NCI-H1694 (cell line): Measurements from ENCODE around the gene CCAR1.
"Not testable (repeated sequence)": the region's sequence is repeated elsewhere in the genome, so short reads cannot be mapped to it uniquely, and the experiment has no call there.

Experiments used
- DNase-seq: peaks from one replicate; lab custom pipeline; 2025; lab: John Stamatoyannopoulos, UW

The CCAR1 gene

DNA sequence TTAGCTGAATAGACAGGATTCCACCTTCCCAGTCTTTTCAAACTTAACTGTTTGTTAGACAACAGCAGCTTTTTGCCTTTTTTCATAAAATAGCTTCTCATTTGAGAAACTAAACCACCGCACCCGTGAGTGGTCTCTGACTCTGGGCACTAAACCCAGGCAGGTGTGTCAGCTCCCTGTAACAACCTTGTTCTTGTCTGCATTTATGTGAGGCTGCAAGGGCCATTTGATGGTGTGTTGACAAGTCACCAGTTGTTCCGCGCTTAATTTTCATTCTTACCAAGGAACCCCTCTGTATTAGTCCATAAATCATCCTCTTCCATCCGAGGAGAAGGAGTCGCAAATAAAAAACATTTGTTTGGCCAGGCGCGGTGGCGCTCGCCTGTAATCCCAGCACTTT, 107.8 kb downstream of the CCAR1 start:
- no peak for DNase-seq

DNA sequence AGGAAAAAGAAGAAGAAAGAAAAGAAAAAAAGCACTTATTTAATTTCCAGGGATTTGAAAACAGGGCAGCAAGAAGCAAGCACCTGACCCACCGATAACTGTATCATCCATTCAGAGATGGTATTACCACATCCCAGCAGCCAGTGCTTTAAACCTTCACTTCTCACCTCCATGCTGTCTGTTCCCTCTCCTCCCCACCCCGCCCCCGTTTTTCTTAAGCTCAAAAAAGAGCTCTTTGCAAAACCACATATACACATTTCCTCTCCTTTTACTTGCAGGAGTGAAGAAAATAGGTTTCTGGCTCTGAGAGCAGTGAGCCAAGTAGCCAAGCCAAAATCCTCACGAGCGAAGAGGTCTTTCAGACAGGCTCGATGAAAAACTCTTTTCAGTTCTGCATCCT, 108.5 kb downstream of the CCAR1 start:
- DNase-seq, result no peak

DNA sequence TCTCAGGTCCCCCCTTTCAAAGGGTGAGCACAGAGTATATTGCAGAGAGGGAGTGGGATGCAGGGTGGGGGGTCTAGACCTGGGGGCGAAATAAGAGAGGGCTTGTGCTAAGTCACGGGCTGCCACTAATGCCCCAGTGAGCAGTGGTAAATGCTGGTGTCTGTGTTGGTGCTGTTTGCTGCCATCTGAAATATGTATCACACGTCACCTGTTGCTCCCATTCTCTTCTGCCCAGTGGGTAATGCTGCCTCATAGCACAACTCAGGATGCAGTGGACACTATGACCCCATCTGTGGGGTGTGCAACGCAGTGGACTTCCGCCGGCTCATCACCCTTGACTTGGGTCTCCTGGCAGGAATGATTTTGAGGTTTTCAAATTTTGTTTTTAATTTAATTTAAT, 108.9 kb downstream of the CCAR1 start:
- DNase-seq, result no peak

DNA sequence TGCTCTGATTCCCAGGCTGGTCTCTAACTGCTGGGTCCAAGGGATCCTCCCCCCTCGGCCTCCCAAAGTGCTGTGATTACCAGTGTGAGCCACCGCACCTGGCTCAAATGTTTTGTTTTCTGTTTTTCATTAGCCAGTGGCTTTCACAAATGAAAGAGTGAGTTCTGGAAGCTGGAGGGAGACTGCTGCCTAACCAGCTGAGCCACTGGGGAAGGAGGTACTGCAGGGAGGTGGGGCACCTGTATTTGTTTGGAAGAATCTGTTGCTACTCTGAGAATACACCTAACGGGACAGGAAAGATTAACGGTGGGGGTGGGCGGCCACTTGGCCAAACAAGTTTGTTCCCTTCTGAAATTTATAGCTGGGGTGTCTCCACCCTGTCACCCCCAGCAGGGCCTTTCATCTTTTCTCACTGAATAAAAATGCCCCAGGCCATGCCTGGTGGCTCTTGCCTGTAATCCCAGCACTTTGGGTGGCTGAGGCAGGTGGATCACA, 111.0 kb downstream of the CCAR1 start:
- DNase-seq, result no peak

DNA sequence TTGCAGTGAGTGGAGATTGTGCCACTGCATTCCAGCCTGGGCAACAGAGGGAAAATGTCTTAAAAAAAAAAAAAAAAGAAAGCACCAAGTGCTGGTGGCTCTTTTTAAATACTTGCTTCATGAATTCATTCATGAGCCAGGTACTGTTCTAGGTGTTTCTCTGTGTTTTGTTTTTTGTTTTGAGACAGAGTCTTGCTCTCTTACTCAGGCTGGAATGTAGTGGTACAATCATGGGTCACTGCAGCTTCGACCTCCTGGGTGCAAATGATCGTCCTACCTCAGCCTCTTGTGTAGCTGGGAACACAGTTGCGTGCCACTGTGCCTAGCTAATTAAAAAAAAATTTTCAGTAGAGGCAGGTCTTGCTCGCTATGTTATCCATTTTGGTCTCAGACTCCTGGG, 111.6 kb downstream of the CCAR1 start:
- DNase-seq, result no peak

DNA sequence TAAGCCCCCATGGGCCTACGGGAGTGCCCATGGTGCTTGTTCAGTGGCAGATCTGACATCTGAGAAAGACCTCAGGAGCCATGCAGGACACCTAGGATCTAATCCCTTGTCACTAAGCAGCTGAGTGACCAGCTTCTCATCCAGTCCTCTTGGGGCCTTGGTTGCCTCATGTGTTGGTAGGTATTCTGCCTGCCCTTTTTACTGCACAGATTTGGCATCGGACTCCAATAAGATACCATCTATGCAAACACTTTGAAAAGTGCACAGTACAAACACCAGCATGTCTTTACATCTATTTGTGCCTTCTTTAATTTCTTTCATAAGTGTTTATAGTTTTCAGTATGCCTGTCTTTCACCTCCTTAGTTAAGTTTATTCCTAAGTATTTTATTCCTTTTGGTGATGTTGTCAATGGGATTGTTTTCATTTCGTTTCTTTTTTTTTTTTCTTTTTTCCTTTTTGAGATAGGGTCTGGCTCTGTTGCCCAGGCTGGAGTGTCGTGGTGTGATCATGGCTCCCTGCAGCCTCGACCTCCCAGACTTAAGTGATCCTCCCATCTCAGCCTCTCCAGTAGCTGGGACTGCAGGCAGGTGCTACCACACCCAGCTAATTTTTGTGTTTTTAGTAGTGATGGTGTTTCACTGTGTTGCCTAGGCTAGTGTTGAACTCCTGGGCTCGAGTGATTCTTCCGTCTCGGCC, 116.7 kb downstream of the CCAR1 start:
- DNase-seq, result no peak

DNA sequence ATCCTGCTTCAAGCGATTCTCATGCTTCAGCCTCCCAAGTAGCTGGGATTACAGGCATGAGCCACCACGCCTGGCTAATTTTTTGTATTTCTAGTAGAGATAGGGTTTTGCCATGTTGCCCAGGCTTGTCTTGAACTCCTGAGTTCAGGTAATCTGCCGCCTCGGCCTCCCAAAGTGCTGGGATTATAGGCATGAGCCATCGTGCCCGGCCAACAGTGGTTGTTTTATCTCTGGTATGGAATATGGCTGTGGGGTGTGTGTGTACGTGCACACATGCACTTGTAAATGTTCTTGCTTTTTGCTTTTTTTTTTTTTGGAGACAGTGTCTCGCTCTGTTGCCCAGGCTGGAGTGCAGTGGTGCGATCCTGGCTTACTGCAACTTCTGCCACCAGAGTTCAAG, 119.6 kb downstream of the CCAR1 start:
- not testable (repeated sequence) for DNase-seq
